Measurements from ENCODE around the gene IGDCC3.

The IGDCC3 gene

DNA sequence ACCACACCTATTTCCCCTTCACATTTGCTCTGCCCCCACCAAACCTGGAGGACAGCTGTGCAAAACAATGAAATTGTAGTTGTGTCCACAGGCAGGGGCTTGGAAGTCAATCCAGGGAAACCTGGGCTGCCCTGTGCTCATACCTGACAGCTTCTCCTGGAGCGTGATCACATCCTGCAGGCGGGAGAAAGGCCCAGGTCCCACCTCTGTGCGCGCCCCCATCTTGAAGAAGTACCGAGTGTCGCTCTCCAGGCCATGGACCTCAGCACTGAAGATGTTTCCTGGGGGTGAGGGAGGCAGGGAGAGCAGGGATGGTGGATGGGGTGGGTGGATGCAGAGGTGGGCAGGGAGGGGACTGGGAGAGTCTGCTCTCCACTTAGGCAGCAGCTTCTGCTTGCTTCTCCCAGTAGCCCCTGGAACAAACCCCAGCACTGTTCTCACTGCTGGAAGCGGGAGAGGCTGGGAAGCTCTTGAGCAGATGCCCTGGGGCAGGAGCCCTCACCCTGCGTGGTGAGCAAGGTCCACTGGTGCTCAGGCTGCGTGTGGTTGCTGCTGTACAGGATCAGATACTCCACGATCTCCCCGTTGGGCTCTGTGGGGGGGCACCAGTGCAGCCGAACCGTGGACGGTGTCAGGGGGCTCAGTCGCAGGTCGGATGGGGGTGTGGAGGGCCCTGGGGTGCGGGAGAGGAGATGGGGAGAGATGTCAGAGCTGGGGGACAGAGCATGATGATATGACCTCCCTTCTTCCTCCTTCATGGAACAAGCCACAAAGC, 10.7 kb upstream of the IGDCC3 start:
- DNase-seq (ENCODE audit: low spot score): no peak

DNA sequence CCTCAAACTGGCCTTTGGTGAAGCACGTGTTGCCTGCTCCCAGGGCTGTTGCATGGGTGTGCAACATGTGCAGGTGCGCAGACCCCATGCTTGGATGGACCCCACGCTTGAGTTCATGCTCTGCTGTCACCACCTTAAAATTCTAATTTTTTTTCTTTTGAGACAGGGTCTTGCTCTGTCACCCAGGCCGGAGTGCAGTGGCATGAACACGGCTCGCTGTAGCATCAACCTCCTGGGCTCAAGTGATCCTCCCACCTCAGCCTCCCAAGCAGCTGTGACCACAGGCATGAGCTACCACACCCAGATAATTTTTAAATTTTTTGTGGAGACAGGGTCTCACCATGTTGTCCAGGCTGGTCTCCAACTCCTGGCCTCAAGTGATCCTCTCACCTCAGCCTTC, 9.1 kb upstream of the IGDCC3 start:
- no peak for DNase-seq (ENCODE audit: low spot score)

DNA sequence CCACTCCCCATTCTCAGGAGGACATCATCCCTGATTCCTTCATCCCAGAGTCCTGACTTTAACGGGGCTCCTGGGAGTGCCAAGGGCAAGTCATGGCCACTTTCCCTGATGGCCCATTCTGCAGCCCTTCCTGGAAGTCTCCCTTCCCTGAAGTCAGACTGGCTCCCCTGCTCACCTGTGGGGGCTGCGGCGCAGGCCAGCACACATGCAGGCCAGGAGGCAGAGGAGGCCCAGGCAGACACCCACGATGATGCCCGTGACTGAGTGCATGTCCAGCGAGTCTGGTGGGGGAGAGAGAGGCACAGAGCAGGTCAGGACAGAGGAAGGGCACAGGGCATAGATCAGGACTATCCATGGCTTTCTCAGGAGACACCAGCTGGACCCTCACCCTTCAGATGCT, 8.6 kb upstream of the IGDCC3 start:
- no peak for DNase-seq (ENCODE audit: low spot score)

DNA sequence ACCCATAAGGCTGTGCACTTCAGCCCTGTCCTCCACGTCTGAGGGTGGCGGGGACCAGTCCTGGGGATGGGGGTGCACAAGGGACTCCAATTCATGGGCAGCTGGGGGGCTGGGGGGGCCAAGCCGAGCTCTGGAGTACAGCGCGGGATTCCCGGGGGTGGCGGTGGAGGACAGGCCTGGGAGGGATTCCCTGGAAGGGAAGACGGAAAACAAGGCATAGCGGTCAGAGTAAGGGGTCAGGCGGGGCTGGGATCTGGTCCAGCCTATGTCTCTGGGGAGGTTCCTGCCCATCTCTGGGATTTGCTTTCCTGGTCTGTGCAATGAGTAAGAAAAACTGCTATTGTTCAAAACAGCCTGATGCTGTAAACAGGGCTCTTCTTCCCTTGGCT, 8.1 kb upstream of the IGDCC3 start:
- DNase-seq (ENCODE audit: low spot score): no peak

DNA sequence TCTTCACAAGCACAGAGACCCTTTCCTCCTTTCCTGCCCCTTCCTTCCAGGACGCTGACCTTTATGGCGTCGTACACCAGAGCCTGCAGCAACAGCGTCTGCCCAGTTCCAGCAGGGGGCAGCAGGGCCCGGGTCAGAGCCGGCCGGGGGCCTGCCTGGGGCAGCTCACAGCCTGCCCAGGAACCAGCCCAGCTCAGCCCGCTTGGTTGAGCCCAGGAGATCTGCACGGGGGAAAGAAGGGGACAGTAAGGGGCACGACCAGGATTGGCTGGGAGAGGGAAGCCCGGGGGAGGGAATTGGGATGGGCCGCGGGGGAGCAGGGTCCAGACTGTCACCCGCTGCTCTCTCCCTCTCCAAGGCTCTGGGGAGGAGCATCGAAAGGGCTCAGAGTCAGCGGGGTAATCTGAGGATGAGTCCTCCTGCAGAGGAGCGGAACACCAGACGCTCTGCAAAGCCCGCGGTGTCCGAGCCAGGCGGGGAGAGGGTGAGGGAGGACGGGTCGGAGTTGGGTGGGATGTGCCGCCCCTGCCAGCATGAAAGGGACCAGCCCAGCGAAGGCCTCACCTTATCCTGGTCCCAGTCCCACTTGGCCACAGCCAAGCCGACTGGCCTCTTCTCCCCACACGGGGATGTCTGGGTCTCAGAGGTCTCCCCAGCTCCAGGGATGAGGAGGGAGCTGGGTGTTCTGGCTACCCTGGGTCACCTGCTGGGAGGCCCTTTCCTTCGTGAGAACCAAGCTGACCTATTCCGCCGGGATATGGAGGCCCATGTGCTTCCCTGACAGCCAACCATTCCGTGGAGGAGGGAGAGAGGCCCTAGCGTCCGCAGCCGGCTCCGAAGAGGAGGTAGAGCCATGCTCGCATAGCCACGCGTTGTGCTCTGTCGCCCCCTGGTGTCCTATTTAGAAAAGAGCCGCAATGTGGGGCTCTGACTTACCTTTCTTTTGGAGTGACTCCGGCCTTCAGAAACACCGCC, 7.4 kb upstream of the IGDCC3 start:
- peak; percentile 97 for DNase-seq (ENCODE audit: low spot score)

DNA sequence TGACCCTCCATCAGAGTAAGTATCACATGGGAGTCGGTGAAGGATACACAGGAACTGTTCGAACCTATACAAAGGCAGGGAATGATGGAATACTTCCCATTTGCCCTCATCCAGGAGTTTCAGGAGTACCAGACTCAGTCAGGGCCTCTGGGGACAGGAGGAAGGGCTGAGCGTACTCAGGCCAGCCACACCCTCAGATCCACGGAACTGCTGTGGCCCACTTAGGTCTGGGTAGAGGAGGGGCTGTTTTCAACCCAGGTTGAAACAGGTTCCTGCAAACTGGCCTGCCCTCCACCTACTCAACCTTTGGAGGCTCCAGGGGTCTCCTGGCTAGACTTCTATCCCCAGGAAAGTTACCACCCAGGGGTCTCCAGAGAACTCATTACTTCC, 6.7 kb upstream of the IGDCC3 start:
- no peak for DNase-seq (ENCODE audit: low spot score)

DNA sequence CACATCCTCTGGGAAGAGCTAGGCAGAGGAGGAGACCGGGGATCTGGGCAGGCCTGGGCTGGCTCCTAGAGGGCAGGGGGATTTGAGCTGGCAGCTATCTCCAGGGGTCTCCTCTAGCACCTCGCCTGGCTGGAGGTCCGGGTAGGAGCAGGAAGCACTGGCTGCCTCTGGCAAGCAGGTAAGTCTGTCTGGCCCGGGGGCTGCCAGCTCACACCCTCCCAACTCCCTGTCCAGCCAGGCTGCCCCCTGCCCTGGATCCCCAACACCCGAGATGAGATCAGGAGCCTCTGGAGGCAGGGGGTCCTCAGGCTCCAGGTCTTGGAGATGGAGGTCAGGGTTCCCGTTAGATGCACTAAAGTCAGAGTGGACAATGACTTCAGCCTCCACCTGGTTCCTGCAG, 6.2 kb upstream of the IGDCC3 start:
- DNase-seq (ENCODE audit: low spot score): no peak

DNA sequence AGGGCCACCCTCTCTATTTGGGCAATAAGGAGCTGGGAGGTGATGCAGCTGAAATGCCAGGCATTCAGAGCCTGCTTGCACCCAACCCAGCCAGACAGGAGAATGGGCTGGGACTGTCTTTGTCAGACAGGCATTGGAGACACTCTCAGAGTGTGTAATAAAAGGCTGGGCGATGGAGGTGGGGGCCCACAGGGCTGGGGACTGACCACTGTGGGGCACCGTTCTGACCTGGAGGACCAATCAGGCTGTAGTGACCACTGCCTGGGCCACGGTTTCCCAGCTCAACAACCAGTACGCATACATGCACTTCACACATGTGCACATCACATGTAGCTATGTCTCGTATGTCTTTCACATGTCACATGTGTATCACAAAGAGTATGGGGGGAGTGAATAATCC, 5.7 kb upstream of the IGDCC3 start:
- DNase-seq (ENCODE audit: low spot score): no peak

DNA sequence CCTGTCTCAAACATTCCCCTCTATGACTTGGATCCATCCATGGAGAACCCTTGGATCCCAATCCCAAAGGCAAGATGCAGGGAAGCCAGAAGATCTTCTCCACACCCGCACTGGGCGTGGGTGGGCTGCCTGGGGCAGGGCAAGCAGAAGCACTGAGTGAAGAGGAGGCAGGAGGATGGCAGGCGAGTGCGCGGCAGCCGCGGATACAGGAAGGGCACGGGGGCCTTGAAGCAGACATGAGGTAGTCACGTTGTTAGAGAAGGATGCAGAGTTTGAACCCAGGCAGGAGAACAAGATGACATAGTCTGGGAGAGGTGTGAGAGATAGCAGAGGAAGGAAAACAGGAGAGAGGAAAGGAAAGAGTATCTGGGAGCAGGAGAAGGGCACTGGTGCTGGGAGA, 5.1 kb upstream of the IGDCC3 start:
- no peak for DNase-seq (ENCODE audit: low spot score)

DNA sequence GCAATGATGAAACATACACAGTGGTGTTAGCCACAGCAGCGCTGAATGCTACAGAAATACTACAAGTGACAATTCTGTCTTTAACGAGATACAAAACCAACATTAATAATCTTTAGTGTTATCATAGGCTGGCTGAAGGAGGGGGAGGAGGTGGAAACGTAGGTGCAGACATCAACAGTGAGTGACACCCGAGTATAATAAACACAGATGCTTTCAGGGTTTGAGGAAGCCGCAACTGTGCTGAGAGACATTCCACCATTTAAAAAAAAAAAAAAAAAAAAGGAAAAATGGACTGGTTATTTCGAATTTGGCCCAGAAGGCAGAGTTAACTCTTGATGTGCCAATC, 4.3 kb upstream of the IGDCC3 start:
- no peak for DNase-seq (ENCODE audit: low spot score)

DNA sequence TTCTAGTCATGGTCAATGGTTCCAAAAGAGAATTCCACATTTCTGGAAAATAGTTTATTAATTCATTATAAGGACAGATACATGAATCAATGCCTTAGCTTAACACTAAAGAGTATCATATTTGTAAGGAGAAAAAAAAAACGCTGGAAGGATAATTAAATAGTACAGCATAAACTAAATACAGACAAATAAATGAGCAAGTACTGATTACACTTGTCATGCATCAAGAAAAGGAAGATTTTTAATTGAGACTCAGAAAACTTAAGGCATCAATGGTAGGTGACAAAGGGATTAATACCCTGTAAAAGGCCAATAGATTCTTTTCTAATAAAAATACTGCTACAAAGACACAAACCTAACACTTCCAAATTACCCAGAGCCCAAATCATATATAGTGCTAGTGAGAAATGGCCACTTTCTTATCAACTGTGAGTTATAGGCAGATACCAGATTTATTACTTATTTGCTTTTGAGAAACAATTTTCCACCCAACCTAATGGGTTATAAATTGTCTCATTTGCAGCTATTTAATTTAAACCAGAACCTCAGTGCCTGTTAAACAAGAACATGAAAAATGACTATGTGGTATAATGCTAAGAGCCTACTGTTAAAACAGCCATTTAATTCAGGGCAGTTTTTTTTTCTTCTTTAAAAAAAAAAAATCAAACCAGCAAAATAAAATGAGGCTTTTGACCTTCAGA, 3.8 kb upstream of the IGDCC3 start:
- DNase-seq (ENCODE audit: low spot score): no peak

DNA sequence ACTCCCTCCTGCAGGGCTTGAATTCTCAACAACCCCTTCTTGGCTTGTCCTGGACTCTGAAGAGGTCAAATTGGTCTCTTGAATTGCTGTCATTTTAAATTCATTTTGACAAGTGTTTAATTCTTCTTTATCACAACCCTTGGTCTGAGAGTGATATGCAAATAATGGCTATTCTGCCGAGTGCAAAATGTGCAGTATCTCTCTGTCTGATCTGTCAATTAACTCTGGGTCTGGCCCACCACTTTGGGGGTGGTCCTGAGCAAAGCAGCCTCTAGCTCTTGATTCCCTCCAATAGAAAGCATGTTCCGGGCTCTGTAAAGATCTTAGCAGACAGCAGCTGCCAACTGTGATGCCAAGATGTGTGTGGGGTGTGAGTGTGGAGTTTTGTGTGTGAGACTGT, 2.2 kb upstream of the IGDCC3 start:
- DNase-seq (ENCODE audit: low spot score): no peak

DNA sequence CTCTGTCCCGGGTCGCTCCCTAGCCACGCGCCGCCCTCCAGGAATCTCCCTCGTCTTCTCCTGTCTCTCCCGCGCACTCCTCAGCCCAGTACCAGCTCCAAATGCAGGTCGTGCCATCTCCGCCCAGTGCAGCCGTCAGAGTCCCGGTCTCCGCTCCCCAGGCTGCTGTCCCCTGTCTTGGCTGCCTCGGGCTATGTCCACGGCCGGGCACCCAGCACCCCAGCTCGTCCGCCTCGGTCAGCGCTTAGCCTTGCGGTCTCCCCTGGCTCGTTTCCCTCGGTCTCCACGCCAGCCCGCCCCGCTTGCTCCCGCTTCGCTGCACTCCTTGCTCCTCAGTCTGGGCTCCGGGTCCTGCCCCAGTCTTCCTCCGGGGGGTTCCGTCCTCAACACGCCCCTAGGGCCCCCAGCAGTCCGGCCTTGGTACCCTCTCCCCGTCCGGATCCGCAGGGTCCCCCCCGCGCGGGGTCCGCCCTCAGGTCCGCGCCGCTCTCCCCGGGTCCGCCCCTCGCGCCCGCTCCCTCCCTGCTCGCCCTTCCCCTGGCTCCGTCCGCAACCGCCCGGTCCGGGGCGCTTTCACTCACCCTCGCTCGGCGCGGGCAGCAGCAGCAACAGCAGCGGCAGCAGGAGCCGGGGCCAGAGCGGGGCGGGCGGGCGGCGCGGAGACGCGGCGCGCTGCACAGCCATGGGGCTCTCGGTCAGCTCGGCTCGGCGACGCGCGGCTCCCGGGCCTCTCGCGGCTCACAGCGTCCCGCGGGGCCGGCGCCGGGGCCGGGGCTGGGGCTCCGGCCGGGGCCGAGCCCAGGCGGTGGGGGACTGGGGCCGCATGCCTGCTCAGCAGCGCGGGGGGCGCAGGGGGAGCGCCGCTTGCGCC, 462 bp downstream of the IGDCC3 start:
- DNase-seq (ENCODE audit: low spot score): peak; percentile 90

DNA sequence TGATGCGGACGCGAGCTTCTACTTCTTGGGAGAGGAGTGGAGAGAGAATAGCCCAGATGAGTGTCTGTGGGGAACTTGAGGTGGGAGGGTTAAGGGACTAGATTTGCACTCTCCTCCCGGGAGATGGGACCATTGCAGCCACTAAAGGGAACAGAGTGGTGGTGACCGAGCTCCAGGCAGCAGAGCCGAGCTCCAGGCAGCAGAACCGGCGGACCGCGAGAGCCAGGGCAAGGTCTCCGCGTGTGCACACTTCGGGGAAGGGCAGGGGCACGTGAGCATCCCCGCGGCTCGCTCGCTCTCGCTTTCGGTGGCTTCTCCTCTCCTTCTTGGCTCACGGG, 1.1 kb downstream of the IGDCC3 start:
- DNase-seq (ENCODE audit: low spot score): peak; percentile 56

DNA sequence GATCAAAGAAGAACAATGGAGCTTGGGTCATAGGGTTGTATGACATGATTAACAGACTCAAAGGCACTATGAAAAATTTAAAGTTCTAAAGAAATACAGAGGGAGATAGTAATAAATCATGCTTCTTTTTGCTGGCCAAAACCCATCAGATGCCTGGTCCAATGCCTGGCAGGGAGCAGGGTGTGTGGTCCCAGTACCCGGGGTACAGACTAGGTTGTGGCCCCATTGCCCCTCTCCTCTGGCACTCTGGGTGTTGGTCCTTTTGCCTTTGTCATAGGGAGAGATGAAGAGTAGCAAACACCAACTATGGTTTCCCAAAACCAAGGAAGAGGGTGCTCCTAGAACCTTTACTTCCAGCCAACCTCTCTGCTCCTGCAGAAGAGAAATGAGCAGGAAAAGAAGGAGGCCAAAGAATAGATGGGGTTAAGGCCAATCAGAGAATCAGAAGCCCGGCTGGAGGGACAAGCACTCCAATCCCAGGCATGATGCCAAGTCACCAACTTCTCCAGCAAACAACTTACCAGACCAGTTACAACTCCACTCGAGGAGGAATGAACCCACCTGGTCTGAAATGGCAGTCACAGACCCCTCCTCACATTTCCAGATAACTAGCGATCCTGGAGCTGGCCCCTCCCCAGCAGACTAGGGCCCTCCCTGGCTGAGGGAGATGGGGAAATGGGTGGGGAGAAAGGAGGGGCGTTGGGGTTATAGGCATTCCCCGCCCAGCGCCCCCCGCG, 1.8 kb downstream of the IGDCC3 start:
- no peak for DNase-seq (ENCODE audit: low spot score)

DNA sequence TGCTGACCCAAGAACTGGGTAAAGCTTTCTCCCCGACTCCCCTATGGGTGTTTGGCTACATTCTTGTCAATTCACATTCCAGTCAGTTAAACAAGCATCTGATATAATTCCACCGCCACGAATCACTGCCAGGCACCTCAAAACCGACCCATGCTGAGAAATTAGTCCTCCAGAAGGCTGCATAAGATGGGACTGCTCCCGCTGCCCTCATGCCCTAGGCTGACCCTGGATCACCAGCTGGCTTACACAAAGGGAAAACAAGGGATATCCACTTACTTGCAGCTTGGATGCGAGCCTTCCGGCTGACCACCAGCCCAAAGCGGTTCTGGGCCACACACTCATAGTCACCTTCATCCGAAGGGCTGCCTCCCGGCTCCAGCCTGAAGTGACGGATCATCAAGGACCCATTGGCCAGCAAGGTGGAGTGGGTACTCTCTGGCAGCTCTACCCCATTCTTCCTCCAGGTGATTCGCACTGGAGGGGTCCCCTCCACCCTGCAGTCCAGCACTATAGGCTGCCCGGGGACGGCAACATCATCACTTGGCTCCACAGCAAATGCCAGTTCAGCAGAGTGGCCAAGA, 2.9 kb downstream of the IGDCC3 start:
- DNase-seq (ENCODE audit: low spot score): no peak

DNA sequence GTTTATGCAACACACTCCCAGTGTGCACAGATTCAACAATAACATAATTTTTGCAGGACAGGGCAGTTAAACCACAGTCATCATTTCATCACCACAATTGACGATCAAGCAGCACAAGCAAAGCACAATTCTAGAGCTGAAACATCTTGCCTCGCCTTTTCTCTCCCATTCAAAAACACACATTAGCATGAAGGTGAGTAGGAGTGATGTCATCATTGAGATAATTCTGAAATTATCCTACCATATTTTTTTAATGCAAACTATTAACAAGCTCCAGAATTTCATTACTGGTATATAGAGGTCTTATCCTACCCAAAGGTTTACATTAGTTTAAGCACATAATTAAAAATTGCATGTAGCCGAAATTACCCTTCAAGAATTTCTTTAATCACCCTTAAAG, 3.5 kb downstream of the IGDCC3 start:
- DNase-seq (ENCODE audit: low spot score): no peak

DNA sequence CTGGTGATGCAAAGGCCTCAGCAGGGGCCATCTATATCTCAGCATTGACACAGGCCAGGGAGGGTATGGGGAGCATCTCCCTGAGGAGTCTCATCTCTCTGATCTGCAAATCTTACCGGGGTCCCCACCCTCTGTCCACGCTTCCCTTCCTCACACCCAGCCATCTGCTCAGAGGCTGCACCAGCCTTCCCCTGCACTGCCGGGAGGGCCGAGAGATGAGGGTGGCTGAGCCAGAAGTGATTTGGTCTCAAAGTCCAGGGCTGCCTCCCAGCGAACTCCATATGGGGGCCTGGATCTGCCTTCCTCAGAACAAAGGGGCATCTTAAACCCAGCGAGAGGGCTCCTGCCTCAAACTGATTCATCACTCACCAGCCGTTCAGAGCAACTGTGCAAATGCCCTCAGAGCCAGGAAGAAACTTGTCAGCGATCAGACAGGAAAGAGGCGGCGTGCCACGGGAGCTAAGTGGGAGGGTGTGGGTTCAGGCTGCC, 4.6 kb downstream of the IGDCC3 start:
- no peak for DNase-seq (ENCODE audit: low spot score)

DNA sequence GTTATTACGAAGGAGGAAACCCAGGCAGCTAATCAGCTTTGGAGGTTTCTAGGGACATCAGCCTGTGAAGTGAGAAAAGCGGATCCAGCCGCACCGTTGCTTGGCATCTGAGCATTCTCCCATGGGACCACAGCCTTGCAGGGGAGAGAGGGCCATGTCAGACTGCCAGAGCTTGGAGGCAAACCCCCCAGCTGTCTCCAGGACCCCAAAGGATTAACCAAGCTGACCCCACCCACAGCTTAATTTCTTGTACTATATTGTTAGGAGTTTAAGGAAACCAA, 5.1 kb downstream of the IGDCC3 start:
- DNase-seq (ENCODE audit: low spot score): no peak

DNA sequence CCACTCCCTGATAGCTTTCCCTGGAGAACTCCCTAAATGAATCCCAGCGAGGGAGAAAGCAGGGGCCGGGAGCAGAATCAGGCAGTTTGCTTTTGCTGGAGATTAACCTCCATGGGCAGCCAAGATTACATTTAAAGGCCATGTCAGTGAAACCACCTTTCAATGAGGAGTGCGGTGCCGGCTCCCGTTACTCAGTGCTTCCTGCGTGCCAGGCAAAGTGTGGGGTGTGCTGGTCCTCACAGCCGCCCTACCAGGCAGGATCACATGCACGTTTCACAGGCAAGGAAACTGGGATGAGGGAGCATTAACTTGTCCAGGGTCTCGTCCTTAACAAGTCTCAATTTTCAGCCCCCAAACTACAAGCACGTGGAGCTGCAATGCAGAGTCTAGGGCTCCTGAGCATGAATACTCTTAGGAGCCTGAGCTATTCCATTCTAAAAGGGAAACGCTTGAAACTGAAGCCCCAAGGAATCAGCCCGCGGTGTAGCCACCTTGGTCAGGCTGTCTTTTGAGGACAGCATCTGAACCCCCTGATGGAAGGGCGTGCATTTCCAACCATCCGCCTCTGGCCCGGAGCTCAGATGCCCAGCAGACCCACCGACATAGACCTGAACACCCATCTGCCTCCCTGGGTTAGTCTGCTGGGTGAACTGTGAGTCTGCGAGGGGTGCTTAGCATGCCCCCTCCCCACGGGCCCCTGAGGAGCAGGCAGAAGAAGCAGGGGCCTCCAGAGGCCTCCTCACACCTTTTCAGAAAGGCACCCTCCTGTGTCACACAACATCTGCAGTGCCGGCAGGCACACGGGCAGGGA, 5.6 kb downstream of the IGDCC3 start:
- no peak for DNase-seq (ENCODE audit: low spot score)
